Measurements from ENCODE around the gene SDCCAG8. TPM values are rescaled to one million over a fixed set of nuclear protein-coding genes. Genes with fewer than 3 reads are reported as not detected.

The SDCCAG8 gene
- polyA plus RNA-seq, 3 donors, result 33.2 to 34.4 (median 33.4) TPM

DNA sequence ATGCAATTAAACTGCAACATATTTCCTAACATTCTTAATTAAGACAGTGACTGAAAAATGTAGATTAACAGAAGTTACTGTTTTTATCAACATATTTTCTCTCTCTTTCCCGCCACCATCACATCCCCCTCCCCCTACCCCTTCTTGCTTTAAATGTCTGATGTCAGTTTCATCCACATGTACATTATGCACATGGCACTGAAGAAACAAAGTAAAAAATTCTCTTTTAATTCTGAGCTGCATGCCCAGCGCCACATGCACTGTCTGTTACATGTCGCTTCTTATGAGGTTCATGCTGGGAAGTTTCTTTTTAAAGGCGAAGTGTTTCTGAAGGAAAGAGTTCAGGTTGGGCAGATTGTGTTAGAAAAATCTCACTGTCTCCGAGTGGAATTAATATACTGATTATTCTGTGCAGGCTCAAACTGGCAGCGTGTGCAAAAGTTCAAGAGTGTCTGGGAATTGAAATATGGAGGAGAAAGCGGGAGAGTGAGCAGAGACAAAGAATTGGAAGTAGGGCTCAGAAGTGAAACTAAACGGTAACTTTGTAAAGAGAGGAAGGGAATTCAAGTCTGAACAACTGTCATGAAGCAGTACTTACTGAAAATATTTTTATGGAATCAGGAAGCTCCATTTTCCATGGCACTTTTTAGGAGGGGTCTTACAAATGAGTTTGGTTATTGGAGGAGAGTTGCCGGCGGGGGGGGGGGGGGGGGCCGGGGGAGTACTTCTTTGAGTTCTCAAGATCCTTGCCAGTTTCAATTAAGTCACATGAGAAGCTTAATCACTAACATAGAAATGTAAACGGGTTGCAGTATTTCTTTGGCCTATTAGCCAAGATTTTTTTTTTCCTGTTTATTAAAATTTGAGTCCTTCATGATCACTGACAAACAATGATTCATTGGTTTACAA is 217.6 kb downstream of the SDCCAG8 start:
- peak overlapping the region; percentile 47 for H3K9ac ChIP-seq (ENCODE audit: insufficient read depth, low read length, poor library complexity, severe bottlenecking)
- peak overlapping the region; percentile 80 for H3K4me2 ChIP-seq (replicated peaks; ENCODE audit: extremely low read depth, low read length, poor library complexity, severe bottlenecking)

More for the DNA sequence above, 217.6 kb downstream of the SDCCAG8 start:
- peak overlapping the region; percentile 52 to 93 (median 78) for H3K4me3 ChIP-seq (replicated peaks in 1 of 3; ENCODE audit: low read depth in 2 of 3, low read length in 3 of 3)
- WGBS (ENCODE audit: insufficient coverage), result 8% methylated on average over 5 of the region's 12 CpGs
- no peak for TF ChIP-seq CTCF (IDR thresholded peaks at IDR 0.05)
- DNase-seq, result peak in 2 of 3 donors; percentile 21 to 46
- H3K27me3 ChIP-seq (ENCODE audit: control insufficient read depth in 2 of 2, insufficient read depth in 2 of 2, low read length in 2 of 2), result no peaks in the 10 kb centered on the region
- no peaks in the 10 kb centered on the region for H3K9me3 ChIP-seq (replicated peaks in 1 of 2; ENCODE audit: control insufficient read depth in 1 of 2, insufficient read depth in 1 of 2, low read length in 2 of 2)
- no peaks in the 10 kb centered on the region for H3K36me3 ChIP-seq (replicated peaks in 1 of 2; ENCODE audit: control insufficient read depth in 1 of 2, insufficient read depth in 2 of 2, low read length in 2 of 2)
- intact Hi-C loops (cut with micrococcal nuclease), result loop anchor here in 1 of 2 donors (10.0 kb wide), 3 partner anchors 189 to 571 kb away; no protein-coding TSS in a partner anchor
- H4K20me1 ChIP-seq (ENCODE audit: insufficient read depth, low read length), result no peaks in the 10 kb centered on the region
- Mint-ChIP-seq H3K9me3 (no peaks in the 10 kb centered on the region), H3K27me3 (ENCODE audit: low read depth in 3 of 3) (peaks cover 0 to 10% (median 0%) of the 10 kb centered on the region in 3 donors), H3K36me3 (peaks cover 8 to 26% of the 10 kb centered on the region in 2 donors), H3K27ac (peak overlapping the region; percentile 82 to 92 (median 88)), H3K4me3 (peak overlapping the region; percentile 82 to 93), H3K4me1 (peaks cover 66% of the 10 kb centered on the region)
- peak overlapping the region; percentile 34 to 80 for H3K27ac ChIP-seq (ENCODE audit: low read depth in 1 of 2, low read length in 2 of 2)
- peaks cover 56 to 67% of the 10 kb centered on the region in 2 donors for H3K4me1 ChIP-seq (ENCODE audit: control insufficient read depth in 1 of 2, insufficient read depth in 2 of 2, low read length in 2 of 2)
- peaks cover 10% of the 10 kb centered on the region for H3K79me2 ChIP-seq (ENCODE audit: insufficient read depth, low read length)
- peak overlapping the region; percentile 50 for H2AFZ ChIP-seq (ENCODE audit: insufficient read depth, low read depth, low read length, poor library complexity, severe bottlenecking)

All from CD14-positive monocyte (primary cell).